DMS153 (cell line): ENCODE measurements around the gene VSIR.

Experiments used
- DNase-seq: peaks from one replicate; lab custom pipeline; 2025; lab: John Stamatoyannopoulos, UW

Gene VSIR

GRCh38 chr10:71773221-71773971 lies at the start of gene VSIR:
Gene VSIR (minus strand): TSS chr10:71773520. CDS start chr10:71773439, 81 bp downstream.
- DNase-seq = peak; percentile 32

DNA sequence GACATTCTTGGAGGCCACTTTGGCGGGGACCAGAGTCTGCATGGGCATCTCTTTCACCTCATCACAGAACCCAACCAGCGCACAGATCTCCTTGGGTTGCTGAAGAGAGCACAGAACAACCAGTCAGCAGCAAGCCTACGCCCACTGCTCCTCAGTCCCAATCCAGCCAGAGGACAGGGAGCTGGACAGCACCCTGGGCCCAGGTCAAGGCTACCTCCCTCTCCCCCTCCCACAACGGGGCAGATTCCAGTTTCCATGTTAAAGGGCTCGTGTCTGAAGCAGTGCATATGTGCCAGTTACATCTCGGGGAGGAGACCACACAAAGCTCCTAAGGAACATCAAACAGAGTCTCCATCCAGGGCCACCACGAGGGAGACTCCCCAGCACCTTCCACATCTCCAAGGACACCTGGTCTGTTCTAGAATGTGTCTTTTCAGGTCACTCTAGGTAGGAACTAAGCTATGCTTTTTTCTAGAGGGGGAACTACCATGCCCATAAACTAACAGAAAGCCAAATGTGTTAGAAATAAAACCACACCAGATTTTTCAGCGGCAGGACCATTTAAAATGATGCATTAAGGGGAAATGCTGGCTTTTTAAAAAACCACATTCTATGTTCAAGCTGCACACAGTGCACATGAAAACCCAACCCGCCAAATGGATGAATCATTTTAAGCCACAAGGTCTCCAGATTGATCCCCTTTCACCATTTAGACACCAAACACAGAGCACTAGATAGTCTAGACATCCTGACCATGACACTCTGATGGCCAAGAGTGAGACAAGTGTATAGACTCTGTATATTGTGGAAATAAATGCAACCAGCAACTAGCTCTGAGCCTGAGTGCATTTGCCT lies 48.8 kb upstream of the VSIR start:
- no peak for DNase-seq

DNA sequence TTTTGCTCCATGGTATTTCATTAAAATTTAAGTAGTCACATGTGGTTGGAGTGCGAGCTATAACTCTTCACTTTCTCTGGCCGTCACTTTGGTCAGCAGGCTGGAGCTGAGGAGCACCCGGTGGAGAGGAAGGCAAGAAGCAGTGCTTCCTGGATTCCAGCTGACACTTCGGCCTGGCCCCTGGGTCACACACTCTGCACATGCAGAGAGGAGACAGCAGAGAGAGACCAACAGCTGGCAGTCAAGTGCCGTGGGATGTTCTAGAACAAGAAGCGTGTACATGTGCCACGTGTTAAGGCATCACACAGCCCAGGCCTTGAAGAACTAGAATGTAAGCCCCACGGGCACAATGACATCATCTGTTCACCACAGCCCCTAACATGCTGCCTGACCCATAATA lies 47.6 kb upstream of the VSIR start:
- no peak for DNase-seq

DNA sequence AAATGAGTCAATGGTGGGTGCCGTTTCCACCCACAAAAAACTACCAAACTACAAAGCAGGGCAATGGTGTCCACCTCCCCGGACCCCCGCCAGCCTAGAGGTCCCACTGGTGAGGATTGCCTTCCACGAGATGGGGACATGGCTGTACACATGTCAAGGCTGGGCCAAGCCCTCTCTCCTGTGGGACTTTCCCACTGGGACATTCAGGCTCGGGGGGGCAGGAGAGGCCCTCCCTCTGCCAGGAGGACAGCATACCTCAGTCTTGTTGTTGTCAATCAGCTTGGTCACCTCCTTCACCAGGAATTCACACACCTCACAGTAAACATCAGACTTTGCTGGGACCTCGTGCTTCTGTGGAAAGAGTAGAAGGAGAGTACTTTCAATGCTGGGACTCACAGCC lies 46.7 kb upstream of the VSIR start:
- DNase-seq = no peak

DNA sequence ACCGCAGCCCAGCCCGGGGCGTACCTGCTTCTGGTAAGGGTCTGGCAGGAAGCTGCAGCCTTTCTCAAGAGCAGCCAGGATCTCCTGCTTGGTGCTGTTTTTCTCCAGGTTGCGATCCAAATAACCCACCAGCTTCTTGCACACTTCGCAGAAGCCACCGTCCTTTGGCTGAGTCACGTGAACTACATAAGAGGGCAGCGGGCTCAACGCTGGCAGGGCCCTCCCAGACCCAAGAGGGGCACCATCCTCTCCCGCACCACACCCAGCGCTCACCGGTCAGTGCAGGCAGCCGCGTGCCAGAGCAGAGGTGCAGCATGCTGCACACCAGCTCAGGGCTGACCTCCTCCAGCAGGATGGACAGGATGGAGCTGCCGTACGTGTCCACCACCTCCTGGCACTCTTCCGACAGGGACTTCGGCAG lies 46.1 kb upstream of the VSIR start:
- no peak for DNase-seq

DNA sequence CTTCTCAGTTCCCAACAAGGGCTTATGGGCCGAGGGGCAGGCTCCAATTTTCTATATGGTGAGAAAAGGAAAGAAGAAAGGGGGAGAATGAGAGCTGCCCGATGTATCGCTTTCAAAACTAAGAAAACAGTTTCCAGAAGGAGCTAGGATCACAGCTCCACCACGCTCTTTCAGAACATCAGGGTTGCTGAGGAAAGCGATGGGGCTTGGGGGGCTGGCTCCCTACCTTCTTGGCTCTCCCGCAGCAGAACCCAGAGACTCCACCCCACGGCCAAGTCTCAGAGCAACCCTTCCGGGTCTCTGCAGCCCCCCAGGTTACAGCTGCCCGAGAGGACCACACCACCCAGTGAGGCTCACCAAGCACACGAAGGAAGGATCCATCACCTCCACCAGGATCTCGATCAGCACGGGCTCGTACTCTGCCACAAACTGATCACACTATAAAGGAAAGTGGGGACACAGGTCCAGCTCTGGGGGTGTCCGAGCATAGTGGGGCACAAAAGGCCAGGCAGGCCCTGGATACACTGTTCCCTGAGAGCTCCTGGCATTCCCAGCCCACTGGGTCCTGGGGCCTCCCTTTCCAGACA lies 45.4 kb upstream of the VSIR start:
- DNase-seq = no peak

DNA sequence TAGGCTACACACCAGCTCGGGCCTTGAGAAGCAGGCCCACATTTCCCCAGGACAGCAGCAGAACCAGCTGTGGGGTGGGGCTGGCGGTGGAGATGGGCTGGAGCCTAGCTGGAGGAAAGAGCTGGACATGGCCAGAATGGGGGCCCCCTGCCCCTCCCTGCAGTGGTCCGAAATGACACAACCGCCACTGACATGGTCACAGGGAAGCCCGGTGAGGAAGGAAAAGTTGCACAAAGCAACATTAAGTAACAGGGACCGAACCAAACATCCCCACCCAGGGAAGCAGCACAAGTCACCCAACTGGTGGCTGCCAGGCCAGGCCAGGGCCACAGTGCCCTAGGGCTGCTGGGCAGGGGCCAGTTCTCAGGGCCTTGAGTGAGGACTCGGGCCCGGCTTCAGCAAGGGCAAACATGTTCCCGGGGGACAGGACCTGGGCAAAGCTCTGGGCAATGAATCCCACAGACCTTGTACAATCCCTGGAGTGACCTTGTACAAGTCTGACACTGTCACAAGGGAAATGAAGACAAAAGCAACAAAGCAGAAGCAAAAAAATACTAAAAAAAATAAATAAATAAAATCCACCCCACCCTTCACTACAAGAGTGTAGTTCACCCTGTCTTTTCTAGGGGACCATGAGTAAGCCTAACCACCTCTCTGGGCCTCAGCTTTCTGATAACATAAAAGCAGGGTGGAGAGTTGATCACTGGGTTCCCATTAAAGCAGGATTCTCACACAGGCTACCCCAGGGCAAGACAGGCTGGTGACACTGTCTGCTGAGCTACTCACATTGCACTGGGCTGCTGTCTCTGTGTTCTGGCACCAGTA lies 44.7 kb upstream of the VSIR start:
- no peak for DNase-seq

DNA sequence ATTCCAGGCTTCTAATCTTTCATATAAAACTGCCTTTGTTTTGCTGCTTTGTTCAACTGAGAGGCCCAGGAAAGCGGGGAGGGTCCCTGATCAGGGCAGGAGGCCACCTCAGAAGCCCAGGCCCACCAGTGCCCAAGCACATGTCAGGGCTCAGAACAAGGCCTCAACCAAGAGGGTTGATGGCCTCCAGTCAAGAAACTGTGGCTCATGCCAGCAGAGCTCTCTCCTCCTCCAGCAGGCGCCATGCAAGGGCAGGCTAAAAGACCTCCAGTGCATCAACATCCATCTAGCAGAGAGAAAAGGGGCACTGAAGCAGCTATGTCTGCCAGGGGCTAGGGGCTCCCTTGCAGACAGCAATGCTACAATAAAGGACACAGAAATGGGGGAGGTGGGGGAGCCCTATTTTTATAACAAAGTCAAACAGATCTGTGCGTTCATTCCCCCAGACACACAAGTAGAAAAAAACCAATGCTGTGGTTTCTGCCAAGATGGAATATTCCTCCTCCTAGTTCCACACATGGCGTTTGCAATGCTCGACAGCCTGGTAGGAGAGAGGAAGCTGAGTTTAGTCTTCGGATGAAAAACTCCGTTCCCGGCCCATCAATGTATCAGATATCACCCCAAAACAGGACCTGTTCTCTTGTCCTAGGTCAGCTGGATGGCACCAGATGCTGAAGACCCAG lies 43.8 kb upstream of the VSIR start:
- DNase-seq = no peak

DNA sequence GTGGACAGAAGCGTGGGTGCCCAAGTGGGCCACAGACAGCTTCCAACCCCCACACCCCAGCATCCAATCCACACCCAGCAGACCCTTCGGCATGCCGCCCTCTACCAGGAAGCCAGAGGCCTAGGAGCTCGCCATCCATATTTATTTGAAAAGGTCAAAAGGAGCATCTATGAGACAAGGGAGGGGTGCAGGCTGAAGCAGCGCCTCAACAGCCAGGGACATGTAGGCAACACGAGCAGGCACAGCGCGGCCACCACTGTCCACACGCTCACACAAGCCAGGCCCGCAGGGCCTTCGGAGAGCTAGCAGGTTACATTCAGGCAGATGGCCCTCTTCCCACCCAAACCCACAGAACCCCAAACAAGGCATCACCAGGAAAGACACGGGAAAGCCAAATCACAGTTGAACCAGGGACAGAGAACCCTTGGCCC lies 43.1 kb upstream of the VSIR start:
- DNase-seq = no peak

GRCh38 chr10:71815515-71816130 lies 42.3 kb upstream of the VSIR start:
- DNase-seq = no peak

GRCh38 chr10:71814922-71815411 lies 41.6 kb upstream of the VSIR start:
- DNase-seq = no peak

- DNase-seq = no peak
Measured at GRCh38 chr10:71812913-71813590, 39.7 kb upstream of the VSIR start.

GRCh38 chr10:71812016-71812912 lies 38.9 kb upstream of the VSIR start:
- DNase-seq = peak; percentile 35

GRCh38 chr10:71811351-71811750 lies 38.0 kb upstream of the VSIR start:
- DNase-seq = no peak

DNA sequence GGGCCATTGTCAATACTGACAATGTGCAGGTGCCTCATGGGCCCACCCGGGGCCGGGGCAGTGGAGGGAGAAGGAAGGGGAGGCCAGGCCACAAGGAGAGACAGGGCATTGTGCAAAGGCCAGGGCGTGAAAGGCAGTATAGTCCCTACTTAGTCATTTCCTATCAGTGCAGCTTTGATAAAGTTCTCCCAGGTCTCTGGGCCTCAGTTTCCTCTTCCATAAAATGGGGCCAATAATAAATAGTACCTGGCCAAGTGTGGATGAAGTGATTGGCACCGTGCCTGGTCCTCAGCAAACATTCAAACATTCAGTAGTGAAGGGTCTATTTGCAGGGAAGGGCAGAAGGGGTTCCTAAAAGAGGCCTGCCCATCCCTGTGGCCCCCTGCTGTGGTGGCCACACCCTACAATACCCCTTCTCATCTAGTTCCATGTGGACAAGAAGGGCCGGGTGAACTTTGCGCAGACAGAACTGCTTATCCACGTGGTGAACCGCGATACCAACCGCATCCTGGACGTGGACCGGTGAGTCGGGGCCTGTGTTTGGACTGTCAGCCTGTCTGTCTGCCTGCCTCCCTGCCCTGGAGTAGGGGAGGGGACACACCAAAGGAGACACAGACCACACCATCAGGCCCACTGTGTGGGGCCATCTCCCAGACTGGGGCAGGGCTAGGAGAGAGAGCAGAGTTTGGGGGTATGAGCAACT lies 36.9 kb upstream of the VSIR start:
- DNase-seq = no peak

GRCh38 chr10:71809628-71810027 lies 36.3 kb upstream of the VSIR start:
- DNase-seq = no peak

- no peak for DNase-seq
Measured at GRCh38 chr10:71807557-71808510, 34.5 kb upstream of the VSIR start.
